Fibroblast of the aortic adventitia (primary cell): ENCODE results near the gene ANKFN1. TPM values are rescaled to one million over a fixed set of nuclear protein-coding genes. Genes with fewer than 3 reads are reported as not detected.

Source experiments
- DNase-seq: peaks from one replicate; pipeline ENCODE4 v3.0.0-alpha.2; 2010; ENCODE audit warnings: low read depth
- H3K4me3 ChIP-seq: 2 replicates; pipeline ENCODE4 v1.5.1; 2011; ENCODE audit warnings: low read depth, mild to moderate bottlenecking, control low read depth, low read length, moderate library complexity
- total RNA-seq: library from RNA; depleted of rRNA; stranded (reverse); fragments of >200 nt; gene quantifications from 2 replicates; pipeline ENCODE4 v1.2.3, GENCODE V29; 2012; ENCODE audit warnings: low replicate concordance
- TF ChIP-seq, protein P1 (sequence below): IDR thresholded peaks from 2 replicates; pipeline ENCODE4 v1.5.1; 2011; ENCODE audit warnings: mild to moderate bottlenecking, low read length, control low read depth, inconsistent platforms; ENCODE audit not compliant: insufficient read depth

The ANKFN1 gene
- total RNA-seq, 1 donor = not detected

DNA sequence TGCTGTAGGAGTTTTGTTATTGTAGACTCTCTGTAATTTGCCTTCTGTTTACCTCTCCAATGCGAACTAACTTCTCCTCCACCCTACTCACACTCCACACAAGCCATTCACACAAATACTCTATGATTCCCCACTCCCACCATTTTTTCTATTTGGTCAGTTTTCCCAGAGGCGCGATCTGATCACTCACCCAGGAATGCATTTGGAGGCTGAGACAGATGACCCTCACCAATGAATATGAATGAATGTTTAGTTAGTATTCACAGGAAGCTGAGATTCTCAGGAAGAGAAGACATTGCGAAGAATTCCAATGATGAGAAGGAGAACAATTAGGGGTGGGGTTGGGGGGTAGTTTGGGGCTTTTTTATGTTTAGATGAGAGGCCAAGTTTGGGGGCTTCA lies 10.5 kb upstream of the ANKFN1 start:
- no peak overlapping the region for H3K4me3 ChIP-seq
- TF ChIP-seq, protein P1, sequence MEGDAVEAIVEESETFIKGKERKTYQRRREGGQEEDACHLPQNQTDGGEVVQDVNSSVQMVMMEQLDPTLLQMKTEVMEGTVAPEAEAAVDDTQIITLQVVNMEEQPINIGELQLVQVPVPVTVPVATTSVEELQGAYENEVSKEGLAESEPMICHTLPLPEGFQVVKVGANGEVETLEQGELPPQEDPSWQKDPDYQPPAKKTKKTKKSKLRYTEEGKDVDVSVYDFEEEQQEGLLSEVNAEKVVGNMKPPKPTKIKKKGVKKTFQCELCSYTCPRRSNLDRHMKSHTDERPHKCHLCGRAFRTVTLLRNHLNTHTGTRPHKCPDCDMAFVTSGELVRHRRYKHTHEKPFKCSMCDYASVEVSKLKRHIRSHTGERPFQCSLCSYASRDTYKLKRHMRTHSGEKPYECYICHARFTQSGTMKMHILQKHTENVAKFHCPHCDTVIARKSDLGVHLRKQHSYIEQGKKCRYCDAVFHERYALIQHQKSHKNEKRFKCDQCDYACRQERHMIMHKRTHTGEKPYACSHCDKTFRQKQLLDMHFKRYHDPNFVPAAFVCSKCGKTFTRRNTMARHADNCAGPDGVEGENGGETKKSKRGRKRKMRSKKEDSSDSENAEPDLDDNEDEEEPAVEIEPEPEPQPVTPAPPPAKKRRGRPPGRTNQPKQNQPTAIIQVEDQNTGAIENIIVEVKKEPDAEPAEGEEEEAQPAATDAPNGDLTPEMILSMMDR = no peak
- DNase-seq = no peak

- no peak for DNase-seq
- H3K4me3 ChIP-seq = no peak overlapping the region
- TF ChIP-seq, protein P1 = no peak
Measured at GRCh38 chr17:56144223-56144622, 9.1 kb upstream of the ANKFN1 start.

GRCh38 chr17:56146534-56146933 lies 6.7 kb upstream of the ANKFN1 start:
- H3K4me3 ChIP-seq = no peak overlapping the region
- DNase-seq = no peak
- TF ChIP-seq, protein P1 = no peak

GRCh38 chr17:56148333-56148732 lies 4.9 kb upstream of the ANKFN1 start:
- TF ChIP-seq, protein P1 = no peak
- DNase-seq = no peak
- H3K4me3 ChIP-seq = no peak overlapping the region

DNA sequence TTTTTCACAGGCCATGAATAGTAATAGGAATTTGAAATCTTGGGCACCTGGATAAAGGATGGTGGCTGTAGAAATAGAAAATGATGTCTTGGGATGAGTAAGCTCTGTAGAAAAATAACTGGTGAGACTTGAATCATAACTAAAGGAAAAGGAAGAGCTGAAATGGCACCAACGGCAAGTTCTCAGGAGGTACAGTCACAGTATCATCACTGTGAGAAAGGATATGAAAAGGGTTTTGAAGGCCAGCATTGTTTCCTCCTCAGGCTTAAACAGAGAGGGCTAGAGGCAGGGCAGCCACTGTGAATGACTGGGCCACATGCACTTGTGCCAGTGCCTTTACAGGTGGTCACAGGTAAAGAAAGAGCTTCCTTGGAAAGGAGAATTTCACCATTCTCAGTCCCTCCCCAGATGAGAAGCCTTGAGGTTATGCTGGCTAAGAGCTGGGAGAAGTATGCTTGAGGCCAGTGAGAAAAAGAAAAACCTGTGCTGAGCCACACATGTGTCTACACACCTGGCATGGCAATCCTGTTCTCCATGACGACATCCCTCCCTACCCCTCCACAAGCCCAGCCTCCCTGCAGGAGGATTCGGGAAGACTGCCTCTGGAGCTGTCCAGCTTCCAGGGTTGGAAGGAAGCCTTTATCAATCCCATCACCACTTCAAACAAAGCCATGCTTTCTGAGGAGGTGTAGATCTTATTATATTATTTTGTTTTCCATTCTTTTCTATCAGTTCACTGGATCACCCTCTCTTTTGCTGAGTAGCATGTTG lies 3.8 kb upstream of the ANKFN1 start:
- no peak overlapping the region for H3K4me3 ChIP-seq
- TF ChIP-seq, protein P1 = no peak
- DNase-seq = no peak

DNA sequence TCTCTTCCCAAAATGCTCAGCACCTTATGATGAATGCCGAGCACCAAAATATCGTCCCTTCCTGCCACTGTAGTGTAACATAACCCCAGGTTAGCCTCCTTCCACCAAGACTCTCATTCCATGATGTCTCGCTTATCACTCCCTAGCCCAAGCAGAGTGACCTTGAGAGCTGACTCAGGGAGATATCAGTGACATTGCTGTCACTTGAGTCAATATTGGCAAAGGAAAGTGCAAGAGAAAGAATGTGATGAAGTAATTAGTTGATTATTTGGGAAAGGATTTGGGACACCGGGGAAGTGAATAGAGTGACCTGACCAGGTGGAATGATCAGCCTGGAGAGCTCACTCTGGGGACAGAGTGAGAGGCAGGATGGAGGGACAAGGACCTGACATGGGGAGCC lies 2.6 kb upstream of the ANKFN1 start:
- no peak for DNase-seq
- TF ChIP-seq, protein P1 = no peak
- H3K4me3 ChIP-seq = no peak overlapping the region

- no peak for DNase-seq
- TF ChIP-seq, protein P1 = no peak
- no peak overlapping the region for H3K4me3 ChIP-seq
Measured at GRCh38 chr17:56157845-56158244, 4.6 kb downstream of the ANKFN1 start.
